Body of pancreas (tissue), 4 donors: ENCODE results near the gene FREM3.
A peak's percentile ranks its signal among the peaks of the same experiment; 100 is the strongest.

Experiments
- CTCF ChIP-seq, 7 experiments: fragments of 450-650 bp in 4 of 7; fragments of 200-600 bp in 3 of 7; sonication (generic) in 3 of 7; IDR thresholded peaks; one replicate each; pipeline ENCODE4 v1.5.1; 2016 to 2019; ENCODE audit warnings: antibody characterized with exemption in 7 of 7
- POLR2A ChIP-seq, 3 donors: fragments of 450-650 bp; IDR thresholded peaks; one replicate each; pipeline ENCODE4 v1.6.1; 2016; ENCODE audit warnings: antibody characterized with exemption in 3 of 3, mild to moderate bottlenecking in 2 of 3

- TF ChIP-seq CTCF (IDR thresholded peaks at IDR 0.05) (peak; percentile 50 to 91 (median 80)), POLR2A (IDR thresholded peaks at IDR 0.05) (peak; percentile 11 to 67 (median 61))
These were observed 141.4 kb downstream of the FREM3 start for GRCh38 chr4:143558823-143559756.
